NCI-H226 (cell line): Measurements from ENCODE around the gene ZRSR2.
"Not testable (repeated sequence)": the region's sequence is repeated elsewhere in the genome, so short reads cannot be mapped to it uniquely, and the experiment has no call there.

Experiments
- DNase-seq: peaks from one replicate; pipeline ENCODE4 v3.0.0-alpha.2; 2015

Gene ZRSR2

GRCh38 chrX:15789979-15790768, at the start of gene ZRSR2:
Gene ZRSR2, plus strand, starts transcription at chrX:15790484. Its CDS starts 12 bp downstream, at chrX:15790496.
- peak; percentile 75 for DNase-seq

- no peak for DNase-seq
These were observed 46.0 kb upstream of the ZRSR2 start for GRCh38 chrX:15744181-15744867.

GRCh38 chrX:15745179-15745578, 45.1 kb upstream of the ZRSR2 start:
- no peak for DNase-seq

- not testable (repeated sequence) for DNase-seq
These were observed 43.6 kb upstream of the ZRSR2 start for GRCh38 chrX:15746651-15747050.

GRCh38 chrX:15747626-15748173, 42.6 kb upstream of the ZRSR2 start:
- DNase-seq: no peak

- no peak for DNase-seq
These were observed 41.4 kb upstream of the ZRSR2 start for GRCh38 chrX:15748841-15749240.

GRCh38 chrX:15749642-15750610, 40.4 kb upstream of the ZRSR2 start:
- DNase-seq: no peak

- DNase-seq: no peak
These were observed 39.6 kb upstream of the ZRSR2 start for GRCh38 chrX:15750611-15751154.

- no peak for DNase-seq
These were observed 39.0 kb upstream of the ZRSR2 start for GRCh38 chrX:15751155-15751819.

GRCh38 chrX:15755091-15755490, 35.2 kb upstream of the ZRSR2 start:
- DNase-seq: no peak

GRCh38 chrX:15758140-15758539, 32.1 kb upstream of the ZRSR2 start:
- DNase-seq: no peak

- not testable (repeated sequence) for DNase-seq
These were observed 30.4 kb upstream of the ZRSR2 start for GRCh38 chrX:15759886-15760285.

- DNase-seq: no peak
These were observed 28.6 kb upstream of the ZRSR2 start for GRCh38 chrX:15761564-15762191.

- DNase-seq: no peak
These were observed 20.9 kb upstream of the ZRSR2 start for GRCh38 chrX:15769300-15769954.

GRCh38 chrX:15781961-15782699, 8.2 kb upstream of the ZRSR2 start:
- no peak for DNase-seq

GRCh38 chrX:15785176-15785750, 5.0 kb upstream of the ZRSR2 start:
- no peak for DNase-seq

- DNase-seq: no peak
These were observed 3.4 kb upstream of the ZRSR2 start for GRCh38 chrX:15786915-15787314.

- no peak for DNase-seq
These were observed 546 bp downstream of the ZRSR2 start for GRCh38 chrX:15790769-15791290.

GRCh38 chrX:15797707-15798106, 7.4 kb downstream of the ZRSR2 start:
- no peak for DNase-seq

- no peak for DNase-seq
These were observed 14.3 kb downstream of the ZRSR2 start for GRCh38 chrX:15804563-15804962.
